Measurements from ENCODE around the gene SMIM35.

The SMIM35 gene

DNA sequence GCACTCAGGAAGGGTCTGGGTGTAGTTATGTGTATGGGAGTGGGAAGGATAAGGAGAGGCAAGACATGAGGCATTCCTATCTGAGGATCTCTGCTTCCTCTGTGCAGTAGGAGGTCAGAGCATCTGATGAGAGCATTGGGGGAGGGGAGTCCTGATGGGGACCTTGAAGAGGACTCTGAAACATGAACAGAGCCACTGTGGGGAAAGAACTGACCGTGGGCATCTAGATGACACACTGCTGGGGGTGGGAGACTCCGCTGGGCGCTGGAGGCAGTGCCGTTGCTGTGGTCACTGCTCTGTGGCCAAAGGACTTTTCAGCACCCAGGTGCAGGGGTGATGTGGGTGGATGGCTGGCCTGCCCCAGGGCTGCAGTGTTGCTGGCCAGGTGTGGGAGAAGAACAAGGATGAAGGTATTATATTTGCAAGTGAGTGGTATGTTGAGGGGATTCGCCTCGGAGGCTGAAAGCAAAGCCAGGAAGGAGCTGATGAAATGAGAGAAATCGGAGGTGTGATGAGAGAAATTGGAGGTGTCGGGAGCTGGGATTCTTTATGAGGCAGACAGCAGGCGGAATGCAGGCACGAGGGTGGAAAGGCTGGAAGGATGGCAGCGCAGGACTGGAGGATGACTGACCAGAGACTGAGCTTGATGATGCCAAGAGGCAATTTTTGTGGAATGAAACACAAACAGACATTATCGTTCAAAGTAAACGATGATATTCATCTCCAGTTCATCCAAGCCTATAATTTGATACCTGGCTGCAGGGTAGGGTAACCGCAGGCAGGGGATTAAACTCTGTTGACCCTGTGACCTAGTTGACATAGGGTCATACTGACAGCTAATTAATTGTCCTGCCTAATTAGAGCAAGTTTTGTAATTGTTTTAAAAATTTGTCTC, 29.3 kb downstream of the SMIM35 start:
- no peak for DNase-seq (ENCODE audit: low read depth, low spot score)
- TF ChIP-seq, protein P1, sequence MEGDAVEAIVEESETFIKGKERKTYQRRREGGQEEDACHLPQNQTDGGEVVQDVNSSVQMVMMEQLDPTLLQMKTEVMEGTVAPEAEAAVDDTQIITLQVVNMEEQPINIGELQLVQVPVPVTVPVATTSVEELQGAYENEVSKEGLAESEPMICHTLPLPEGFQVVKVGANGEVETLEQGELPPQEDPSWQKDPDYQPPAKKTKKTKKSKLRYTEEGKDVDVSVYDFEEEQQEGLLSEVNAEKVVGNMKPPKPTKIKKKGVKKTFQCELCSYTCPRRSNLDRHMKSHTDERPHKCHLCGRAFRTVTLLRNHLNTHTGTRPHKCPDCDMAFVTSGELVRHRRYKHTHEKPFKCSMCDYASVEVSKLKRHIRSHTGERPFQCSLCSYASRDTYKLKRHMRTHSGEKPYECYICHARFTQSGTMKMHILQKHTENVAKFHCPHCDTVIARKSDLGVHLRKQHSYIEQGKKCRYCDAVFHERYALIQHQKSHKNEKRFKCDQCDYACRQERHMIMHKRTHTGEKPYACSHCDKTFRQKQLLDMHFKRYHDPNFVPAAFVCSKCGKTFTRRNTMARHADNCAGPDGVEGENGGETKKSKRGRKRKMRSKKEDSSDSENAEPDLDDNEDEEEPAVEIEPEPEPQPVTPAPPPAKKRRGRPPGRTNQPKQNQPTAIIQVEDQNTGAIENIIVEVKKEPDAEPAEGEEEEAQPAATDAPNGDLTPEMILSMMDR (IDR thresholded peaks at IDR 0.05; ENCODE audit: insufficient read depth, low read length, missing control alignments), result no peak
- no peak overlapping the region for H3K4me3 ChIP-seq (ENCODE audit: low read depth, low read length)
- CTCF ChIA-PET, result interaction anchor here (1.4 to 9.4 kb wide), 2 partner anchors 14 to 236 kb away, joined by 4 to 75 read pairs; partner anchors contain the start of gene FXYD2
- POLR2A ChIA-PET, result no interaction called here

DNA sequence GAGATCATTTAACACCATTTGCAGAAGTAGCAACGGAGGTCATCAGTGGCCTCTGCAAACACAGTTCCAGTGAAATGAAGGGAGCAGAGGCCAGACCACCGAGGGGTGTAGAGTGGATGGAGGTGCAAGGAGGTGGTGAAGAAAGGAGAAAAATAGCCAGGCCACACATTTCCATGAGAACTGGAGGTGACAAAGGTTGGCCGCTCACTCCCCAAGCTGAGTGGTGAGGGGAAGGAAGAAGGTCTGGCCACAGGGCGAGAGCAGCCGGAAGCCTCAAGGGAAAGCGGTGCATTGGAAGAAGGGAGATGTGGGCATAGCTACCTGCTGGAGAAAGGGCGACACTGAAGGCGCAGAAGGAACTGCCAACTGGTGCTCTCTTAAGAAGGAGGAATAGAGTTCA, 30.0 kb downstream of the SMIM35 start:
- DNase-seq (ENCODE audit: low read depth, low spot score), result no peak
- TF ChIP-seq, protein P1 (IDR thresholded peaks at IDR 0.05; ENCODE audit: insufficient read depth, low read length, missing control alignments), result no peak
- POLR2A ChIA-PET, result no interaction called here
- H3K4me3 ChIP-seq (ENCODE audit: low read depth, low read length), result no peak overlapping the region
- CTCF ChIA-PET, result interaction anchor here (1.0 to 9.4 kb wide), 2 partner anchors 236 to 251 kb away, joined by 3 to 75 read pairs; partner anchors contain the start of gene FXYD2

DNA sequence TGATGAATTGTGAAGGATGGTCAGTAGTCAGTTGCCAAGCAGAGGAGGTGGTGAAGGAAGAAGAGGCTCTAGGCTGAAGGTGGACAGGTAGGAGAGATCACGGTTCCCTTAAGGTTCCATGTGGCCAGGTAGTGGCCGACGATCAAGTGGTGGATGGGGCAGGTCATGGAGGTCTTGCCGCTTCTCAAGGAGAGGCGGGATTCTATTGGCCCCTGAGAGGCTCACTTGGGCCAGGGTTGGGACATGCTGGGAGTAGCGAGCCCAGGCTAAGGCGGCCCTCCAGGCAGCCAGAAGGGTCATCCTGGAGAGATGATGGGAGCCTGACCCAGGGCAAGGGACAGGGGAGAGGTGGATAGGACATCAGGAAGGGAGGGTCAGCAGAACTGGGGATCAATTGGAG, 30.8 kb downstream of the SMIM35 start:
- CTCF ChIA-PET, result interaction anchor here (1.0 to 9.4 kb wide), 2 partner anchors 235 to 250 kb away, joined by 3 to 75 read pairs; partner anchors contain the start of gene FXYD2
- H3K4me3 ChIP-seq (ENCODE audit: low read depth, low read length), result no peak overlapping the region
- POLR2A ChIA-PET, result no interaction called here
- no peak for DNase-seq (ENCODE audit: low read depth, low spot score)
- TF ChIP-seq, protein P1 (IDR thresholded peaks at IDR 0.05; ENCODE audit: insufficient read depth, low read length, missing control alignments), result no peak

DNA sequence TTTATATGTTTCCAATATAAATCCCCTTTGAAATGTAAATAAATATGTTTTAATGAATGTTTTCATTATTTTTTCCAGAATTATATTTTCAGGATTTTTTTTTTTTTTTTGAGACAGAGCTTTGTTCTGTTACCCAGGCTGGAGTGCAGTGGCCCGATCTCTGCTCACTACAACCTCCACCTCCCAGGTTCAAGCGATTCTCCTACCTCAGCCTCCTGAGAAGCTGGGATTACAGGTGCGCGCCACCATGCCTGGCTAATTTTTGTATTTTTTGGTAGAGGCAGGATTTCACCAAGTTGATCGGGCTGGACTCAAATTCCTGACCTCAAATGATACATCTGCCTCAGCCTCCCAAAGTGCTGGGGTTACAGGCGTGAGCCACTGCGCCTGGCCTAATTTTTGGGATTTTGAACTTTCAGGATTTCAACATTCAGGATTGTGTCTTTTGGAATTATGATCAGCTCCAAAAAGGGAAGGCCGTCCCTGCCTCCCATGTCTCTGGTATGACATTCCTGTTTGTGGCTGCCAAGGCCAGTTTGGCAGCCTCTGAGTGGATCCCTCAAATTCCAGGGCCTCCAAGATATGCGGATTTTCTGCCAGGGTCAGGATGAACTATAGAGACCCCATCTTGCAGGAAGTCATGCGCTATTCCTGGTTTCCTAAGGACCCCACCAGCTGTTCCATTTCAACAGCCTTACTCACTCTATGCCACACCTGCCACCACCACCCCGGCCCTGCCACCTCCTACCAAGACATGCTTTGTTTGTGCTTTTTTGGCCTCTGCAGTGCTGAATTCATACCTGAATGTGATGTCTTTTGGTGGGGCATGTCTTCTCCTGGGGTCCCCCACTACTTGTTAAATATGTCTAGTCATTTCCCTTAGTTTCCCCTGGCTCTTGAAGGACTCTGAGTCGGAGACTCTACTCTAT, 31.8 kb downstream of the SMIM35 start:
- no peak for DNase-seq (ENCODE audit: low read depth, low spot score)
- ChIA-PET CTCF (interaction anchor here (0.7 to 9.4 kb wide), 10 partner anchors 10 to 629 kb away, joined by 3 to 75 read pairs (median 7); partner anchors contain the start of gene FXYD2), POLR2A (no interaction called here)
- H3K4me3 ChIP-seq (ENCODE audit: low read depth, low read length), result no peak overlapping the region
- TF ChIP-seq, protein P1 (IDR thresholded peaks at IDR 0.05; ENCODE audit: insufficient read depth, low read length, missing control alignments), result no peak

DNA sequence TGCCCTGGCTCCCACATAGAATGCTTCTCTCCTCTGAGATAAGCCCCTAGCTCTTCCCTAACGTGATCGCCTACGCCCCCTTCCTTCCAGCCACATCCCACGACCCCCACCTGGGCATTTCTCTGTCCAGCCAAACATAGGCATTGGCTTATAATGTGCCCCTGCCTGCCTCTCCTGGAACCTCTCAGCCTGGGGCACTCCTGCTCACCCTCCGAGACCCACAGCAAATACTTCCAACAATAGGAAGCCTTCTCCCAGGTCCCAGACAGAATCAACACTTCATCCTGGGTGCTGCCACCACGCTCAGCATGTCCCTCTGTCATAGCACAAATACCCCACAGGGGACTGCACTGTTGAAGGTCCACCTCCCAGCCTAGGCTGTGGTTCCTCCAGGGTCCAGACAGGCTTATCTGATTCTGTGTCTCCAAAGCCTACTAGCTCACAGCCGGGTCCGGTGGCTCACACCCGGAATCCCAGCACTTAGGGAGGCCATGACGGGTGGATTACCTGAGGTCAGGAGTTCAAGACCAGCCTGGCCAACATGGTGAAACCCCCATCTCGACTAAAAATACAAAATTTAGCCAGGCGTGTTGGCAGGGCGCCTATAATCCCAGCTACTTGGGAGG, 34.1 kb downstream of the SMIM35 start:
- POLR2A ChIA-PET, result no interaction called here
- CTCF ChIA-PET, result interaction anchor here (0.7 to 9.4 kb wide), 20 partner anchors 8 to 627 kb away, joined by 3 to 75 read pairs (median 8); partner anchors contain the start of gene FXYD2
- no peak overlapping the region for H3K4me3 ChIP-seq (ENCODE audit: low read depth, low read length)
- DNase-seq (ENCODE audit: low read depth, low spot score), result no peak
- TF ChIP-seq, protein P1 (IDR thresholded peaks at IDR 0.05; ENCODE audit: insufficient read depth, low read length, missing control alignments), result no peak
